Neuron (in vitro differentiated cells): ENCODE data around the gene IRF3.

ENCODE experiments used
- H2AFZ ChIP-seq: one replicate; pipeline ENCODE4 v1.6.1; 2013; ENCODE audit warnings: low read depth, mild to moderate bottlenecking, inconsistent platforms, low read length, moderate library complexity
- H3K27me3 ChIP-seq: one replicate; pipeline ENCODE4 v1.6.1; 2013; ENCODE audit warnings: low read length; ENCODE audit not compliant: insufficient read depth
- H3K36me3 ChIP-seq: one replicate; pipeline ENCODE4 v1.6.1; 2013; ENCODE audit warnings: low read length; ENCODE audit not compliant: insufficient read depth
- H3K4me1 ChIP-seq: one replicate; pipeline ENCODE4 v1.6.1; 2013; ENCODE audit warnings: low read length; ENCODE audit not compliant: insufficient read depth
- H3K4me3 ChIP-seq: 2 replicates; pipeline ENCODE4 v1.5.1; 2013; ENCODE audit warnings: mild to moderate bottlenecking, low read length, moderate library complexity
- H3K9me3 ChIP-seq: one replicate; pipeline ENCODE4 v1.6.1; 2013; ENCODE audit warnings: low read length

IRF3 gene

GRCh38 chr19:49691243-49692146, 25.8 kb upstream of the IRF3 start:
- H3K36me3 ChIP-seq: peaks cover 19% of the 10 kb centered on the region
- no peaks in the 10 kb centered on the region for H3K27me3 ChIP-seq
- H2AFZ ChIP-seq: peak overlapping the region; percentile 77

DNA sequence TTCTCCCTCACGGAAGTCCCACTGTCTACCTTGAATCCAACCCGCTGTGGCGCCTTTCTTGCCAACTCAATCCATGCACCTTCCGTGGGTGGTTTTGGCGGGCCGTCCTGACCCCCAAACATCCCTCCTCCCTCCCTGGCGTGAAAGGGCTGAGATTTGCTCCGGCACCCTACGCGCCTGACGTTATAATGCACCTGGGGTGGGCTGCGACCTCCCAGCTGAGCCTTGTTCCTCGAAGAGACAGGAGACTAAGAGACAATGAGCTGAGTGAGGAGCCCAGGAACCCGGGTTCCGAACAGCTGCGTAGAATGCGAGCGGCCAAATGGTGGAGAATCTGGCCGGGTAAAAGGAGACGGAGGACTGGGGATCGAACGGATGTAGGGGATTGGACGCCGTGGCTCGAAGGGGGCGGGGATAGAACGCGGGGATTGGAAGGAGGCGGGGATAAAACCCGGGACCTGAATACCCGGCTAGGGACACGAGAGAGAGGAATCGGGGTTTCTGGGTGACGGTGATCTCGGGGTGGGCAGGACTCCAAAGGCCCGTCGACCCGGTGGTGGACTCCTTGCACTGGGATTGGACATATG, 25.1 kb upstream of the IRF3 start, which contains the start of gene CPT1C:
TSS of gene CPT1C (plus strand) at position 461 of the 587 bp plus-strand sequence. CDS start 1,137 bp downstream, outside the sequence.
- H3K4me1 ChIP-seq: peaks cover 19% of the 10 kb centered on the region
- no peaks in the 10 kb centered on the region for H3K9me3 ChIP-seq
- no peaks in the 10 kb centered on the region for H3K27me3 ChIP-seq
- peak within 1 kb of the TSS; percentile 75 for H3K4me3 ChIP-seq
- peaks cover 25% of the 10 kb centered on the region for H3K36me3 ChIP-seq
- peak within 1 kb of the TSS; percentile 77 for H2AFZ ChIP-seq

More at GRCh38 chr19:49691243-49692146, 25.8 kb upstream of the IRF3 start:
- Histone ChIP-seq H3K4me1 (peaks cover 19% of the 10 kb centered on the region), H3K4me3 (peak overlapping the region; percentile 75), H3K9me3 (no peaks in the 10 kb centered on the region)

- peak overlapping the region; percentile 75 for H3K4me3 ChIP-seq
- H2AFZ ChIP-seq: no peak overlapping the region
- H3K36me3 ChIP-seq: peaks cover 30% of the 10 kb centered on the region
- no peaks in the 10 kb centered on the region for H3K27me3 ChIP-seq
- H3K9me3 ChIP-seq: no peaks in the 10 kb centered on the region
- H3K4me1 ChIP-seq: peaks cover 19% of the 10 kb centered on the region
Measured at GRCh38 chr19:49690079-49690655, 24.5 kb upstream of the IRF3 start.

GRCh38 chr19:49689133-49690078, 23.7 kb upstream of the IRF3 start, which contains the start of gene ADM5:
TSS of gene ADM5 (plus strand) at chr19:49689594. CDS start at chr19:49689838, 244 bp downstream.
- no peak within 1 kb of the TSS for H2AFZ ChIP-seq
- H3K9me3 ChIP-seq: no peaks in the 10 kb centered on the region
- peaks cover 19% of the 10 kb centered on the region for H3K4me1 ChIP-seq
- peak within 1 kb of the TSS; percentile 75 for H3K4me3 ChIP-seq
- no peaks in the 10 kb centered on the region for H3K27me3 ChIP-seq
- H3K36me3 ChIP-seq: peaks cover 38% of the 10 kb centered on the region

- peaks cover 46% of the 10 kb centered on the region for H3K36me3 ChIP-seq
- H2AFZ ChIP-seq: no peak overlapping the region
- no peak overlapping the region for H3K4me3 ChIP-seq
- H3K4me1 ChIP-seq: peaks cover 19% of the 10 kb centered on the region
- H3K27me3 ChIP-seq: no peaks in the 10 kb centered on the region
- H3K9me3 ChIP-seq: no peaks in the 10 kb centered on the region
Measured at GRCh38 chr19:49688531-49689132, 23.0 kb upstream of the IRF3 start.

- Histone ChIP-seq H3K36me3 (peaks cover 46% of the 10 kb centered on the region), H3K27me3 (no peaks in the 10 kb centered on the region)
Measured at GRCh38 chr19:49687566-49688316, 22.1 kb upstream of the IRF3 start.

GRCh38 chr19:49687150-49687549, 21.5 kb upstream of the IRF3 start:
- Histone ChIP-seq H3K9me3 (no peaks in the 10 kb centered on the region), H2AFZ (no peak overlapping the region), H3K27me3 (no peaks in the 10 kb centered on the region), H3K4me3 (no peak overlapping the region), H3K36me3 (peaks cover 50% of the 10 kb centered on the region), H3K4me1 (peaks cover 15% of the 10 kb centered on the region)

More at GRCh38 chr19:49687566-49688316, 22.1 kb upstream of the IRF3 start:
- no peak overlapping the region for H2AFZ ChIP-seq
- no peaks in the 10 kb centered on the region for H3K9me3 ChIP-seq
- H3K4me3 ChIP-seq: no peak overlapping the region
- H3K4me1 ChIP-seq: peaks cover 19% of the 10 kb centered on the region

GRCh38 chr19:49686503-49687088, 20.9 kb upstream of the IRF3 start:
- H3K9me3 ChIP-seq: no peaks in the 10 kb centered on the region
- H3K36me3 ChIP-seq: peaks cover 56% of the 10 kb centered on the region
- H2AFZ ChIP-seq: no peak overlapping the region
- peaks cover 11% of the 10 kb centered on the region for H3K4me1 ChIP-seq
- H3K4me3 ChIP-seq: no peak overlapping the region
- H3K27me3 ChIP-seq: no peaks in the 10 kb centered on the region

- Histone ChIP-seq H3K36me3 (peaks cover 61% of the 10 kb centered on the region), H2AFZ (no peak overlapping the region)
Measured at GRCh38 chr19:49685845-49686332, 20.2 kb upstream of the IRF3 start.

DNA sequence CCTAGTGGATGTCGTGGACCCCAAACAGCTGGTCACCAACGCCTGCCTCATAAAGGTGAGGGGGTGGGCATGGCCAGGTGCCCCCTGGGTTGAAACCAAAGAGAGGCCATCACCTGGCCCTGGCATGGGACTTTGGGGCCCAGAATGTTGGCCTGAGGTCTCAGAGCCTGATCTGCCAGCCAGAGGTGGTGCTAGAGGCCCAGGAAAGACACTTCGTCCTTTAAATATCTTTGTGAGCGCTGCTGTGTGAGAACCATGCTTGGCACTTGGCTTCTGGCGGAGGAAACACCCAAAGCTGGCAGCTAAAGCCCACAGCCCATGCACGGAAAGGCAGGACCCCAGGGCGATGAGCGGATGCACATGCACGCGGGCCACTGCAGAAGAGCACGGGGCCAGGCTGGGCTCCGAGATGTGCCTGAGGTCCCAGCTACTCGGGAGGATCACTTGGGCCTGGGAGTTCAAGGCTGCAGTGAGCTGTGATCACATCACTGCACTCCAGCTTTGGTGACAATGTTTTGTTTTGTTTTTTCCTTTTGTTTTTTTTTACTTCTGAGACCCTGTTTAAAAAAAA, 19.4 kb upstream of the IRF3 start:
- Histone ChIP-seq H3K4me1 (peaks cover 14% of the 10 kb centered on the region), H3K9me3 (no peaks in the 10 kb centered on the region), H2AFZ (no peak overlapping the region), H3K36me3 (peaks cover 62% of the 10 kb centered on the region), H3K4me3 (no peak overlapping the region), H3K27me3 (no peaks in the 10 kb centered on the region)

More at GRCh38 chr19:49685845-49686332, 20.2 kb upstream of the IRF3 start:
- H3K27me3 ChIP-seq: no peaks in the 10 kb centered on the region
- H3K9me3 ChIP-seq: no peaks in the 10 kb centered on the region
- no peak overlapping the region for H3K4me3 ChIP-seq
- H3K4me1 ChIP-seq: peaks cover 15% of the 10 kb centered on the region
